SK-N-SH (cell line): ENCODE measurements around the gene LILRA2. TPM values are rescaled to one million over a fixed set of nuclear protein-coding genes. Genes with fewer than 3 reads are reported as not detected.

ENCODE experiments used
- CTCF ChIA-PET: fragments of 300-600, 350-600 bp; formaldehyde crosslinking; extraction: SDS; loops from one replicate; lab custom pipeline; 2021; lab: Yijun Ruan, JAX
- POLR2A ChIA-PET: fragments of 350-600 bp; sonication (Branson Sonifier 250); formaldehyde crosslinking; extraction: SDS; loops from one replicate; lab custom pipeline; 2020; ENCODE audit warnings: antibody characterized with exemption, inconsistent platforms; lab: Yijun Ruan, JAX
- DNase-seq: peaks from one replicate; pipeline ENCODE4 v3.0.0; 2012
- H2AFZ ChIP-seq: fragments of 200-600 bp; sonication (generic); 2 replicates; pipeline ENCODE4 v1.8.1; 2016; ENCODE audit warnings: antibody characterized with exemption, mild to moderate bottlenecking, low read depth
- H3F3A ChIP-seq: fragments of 200-600 bp; sonication (generic); replicated peaks from 2 replicates; pipeline ENCODE3; 2016; ENCODE audit warnings: antibody characterized with exemption, mild to moderate bottlenecking; ENCODE audit not compliant: insufficient read depth
- H3K27ac ChIP-seq, 2 experiments: fragments of 200-500 bp in 1 of 2; fragments of 200-600 bp in 1 of 2; sonication (Bioruptor generic) in 1 of 2; sonication (generic), shearing (Covaris generic) in 1 of 2; 2 replicates each; pipeline versions ENCODE4 v1.5.1 to v1.6.1; 2014 to 2016; ENCODE audit warnings: low read depth in 2 of 2, inconsistent platforms in 1 of 2, low read length in 1 of 2, mild to moderate bottlenecking in 1 of 2, mixed read lengths in 1 of 2
- H3K27me3 ChIP-seq: fragments of 200-600 bp; sonication (generic), shearing (Covaris generic); 2 replicates; pipeline ENCODE4 v1.6.1; 2016; ENCODE audit warnings: mixed run types; ENCODE audit not compliant: insufficient read depth
- H3K36me3 ChIP-seq, 2 experiments: fragments of 200-500 bp in 1 of 2; fragments of 200-600 bp in 1 of 2; sonication (Bioruptor generic) in 1 of 2; sonication (generic) in 1 of 2; replicated peaks in 1 of 2; 2 replicates each; pipeline versions ENCODE3 to v1.5.1; 2014 to 2016; ENCODE audit warnings: low read length in 1 of 2, mild to moderate bottlenecking in 1 of 2; ENCODE audit not compliant: insufficient read depth in 2 of 2, control insufficient read depth in 1 of 2
- H3K4me1 ChIP-seq, 2 experiments: fragments of 200-500 bp in 1 of 2; fragments of 200-600 bp in 1 of 2; sonication (Bioruptor generic) in 1 of 2; sonication (generic), shearing (Covaris generic) in 1 of 2; 2 replicates each; pipeline versions ENCODE4 v1.5.1 to v1.6.1; 2014 to 2016; ENCODE audit warnings: low read depth in 1 of 2, low read length in 1 of 2, mixed run types in 1 of 2; ENCODE audit not compliant: insufficient read depth in 2 of 2, control insufficient read depth in 1 of 2
- H3K4me2 ChIP-seq: fragments of 200-600 bp; sonication (generic), shearing (Covaris generic); 2 replicates; pipeline ENCODE4 v1.6.1; 2017; ENCODE audit warnings: mixed run types
- H3K4me3 ChIP-seq, 2 experiments: fragments of 200-500 bp in 1 of 2; fragments of 200-600 bp in 1 of 2; sonication (Bioruptor generic) in 1 of 2; sonication (generic), shearing (Covaris generic) in 1 of 2; 2 replicates each; pipeline versions ENCODE4 v1.5.1 to v1.8.1; 2014 to 2016; ENCODE audit warnings: low read depth in 2 of 2, inconsistent platforms in 1 of 2, low read length in 1 of 2, mild to moderate bottlenecking in 1 of 2, mixed read lengths in 1 of 2, moderate library complexity in 1 of 2
- H3K79me2 ChIP-seq: fragments of 200-600 bp; sonication (generic); 2 replicates; pipeline ENCODE4 v1.8.1; 2017; ENCODE audit warnings: mild to moderate bottlenecking; ENCODE audit not compliant: insufficient read depth
- H3K9ac ChIP-seq: fragments of 200-600 bp; sonication (generic); 2 replicates; pipeline ENCODE4 v1.6.1; 2017; ENCODE audit warnings: mixed run types
- H3K9me2 ChIP-seq: fragments of 200-600 bp; sonication (generic); 2 replicates; pipeline ENCODE4 v1.6.1; 2017; ENCODE audit warnings: mixed run types
- H3K9me3 ChIP-seq: fragments of 200-600 bp; sonication (generic); 2 replicates; pipeline ENCODE4 v1.6.1; 2017; ENCODE audit warnings: mixed run types, mild to moderate bottlenecking, moderate library complexity
- H4K20me1 ChIP-seq: fragments of 200-600 bp; sonication (generic); 2 replicates; pipeline ENCODE4 v1.6.1; 2017; ENCODE audit warnings: mild to moderate bottlenecking, mixed run types; ENCODE audit not compliant: insufficient read depth
- EP300 ChIP-seq, 2 experiments: IDR thresholded peaks; 2 replicates each; pipeline versions ENCODE4 v1.4.0 to v1.6.1; 2012; ENCODE audit warnings: borderline replicate concordance in 1 of 2, low read depth in 1 of 2, low read length in 1 of 2
- EZH2phosphoT487 ChIP-seq: fragments of 200-600 bp; sonication (generic); IDR thresholded peaks from 2 replicates; pipeline ENCODE4 v1.6.1; 2017; ENCODE audit warnings: low read depth, mixed run types, mild to moderate bottlenecking, antibody characterized with exemption, moderate library complexity, borderline replicate concordance
- FOXJ3 ChIP-seq: sonication (generic); formaldehyde crosslinking; IDR thresholded peaks from 2 replicates; pipeline ENCODE4 v1.5.1; 2020; ENCODE audit warnings: mild to moderate bottlenecking, missing genetic modification reagents
- FOXM1 ChIP-seq: IDR thresholded peaks from 2 replicates; pipeline ENCODE4 v1.4.0; 2012; ENCODE audit warnings: low read depth, mild to moderate bottlenecking
- GATA2 ChIP-seq: sonication (generic); formaldehyde crosslinking; IDR thresholded peaks from 2 replicates; pipeline ENCODE4 v1.5.0; 2020; ENCODE audit warnings: mild to moderate bottlenecking, missing genetic modification reagents
- JUND ChIP-seq: IDR thresholded peaks from 2 replicates; pipeline ENCODE4 v1.4.0; 2012
- MXI1 ChIP-seq: IDR thresholded peaks from 2 replicates; pipeline ENCODE4 v1.6.1; 2012; ENCODE audit warnings: mild to moderate bottlenecking, low read depth, low read length, improper control_type of control experiment
- NRF1 ChIP-seq: IDR thresholded peaks from 2 replicates; pipeline ENCODE4 v1.6.1; 2012; ENCODE audit warnings: low read depth, mild to moderate bottlenecking, low read length
- RAD21 ChIP-seq: IDR thresholded peaks from 2 replicates; pipeline ENCODE4 v1.6.1; 2012; ENCODE audit warnings: mild to moderate bottlenecking, low read length
- RCOR1 ChIP-seq: fragments of 150-350 bp; IDR thresholded peaks from 2 replicates; pipeline ENCODE4 v1.6.1; 2017; ENCODE audit warnings: antibody characterized with exemption, low read length
- RFX5 ChIP-seq: IDR thresholded peaks from 2 replicates; pipeline ENCODE4 v1.6.1; 2012; ENCODE audit warnings: mild to moderate bottlenecking, improper control_type of control experiment, low read length
- SIN3A ChIP-seq: IDR thresholded peaks from 2 replicates; pipeline ENCODE4 v1.6.1; 2012; ENCODE audit warnings: low read depth, mild to moderate bottlenecking, low read length, moderate library complexity, borderline replicate concordance
- SMC3 ChIP-seq: IDR thresholded peaks from 2 replicates; pipeline ENCODE4 v1.6.1; 2012; ENCODE audit warnings: low read depth, low read length, improper control_type of control experiment
- YY1 ChIP-seq: IDR thresholded peaks from 2 replicates; pipeline ENCODE4 v1.4.0; 2012; ENCODE audit warnings: low read depth, mild to moderate bottlenecking
- WGBS: methylation state at CpG from one replicate; pipeline ENCODE4 v1.1.6; 2017; ENCODE audit warnings: low lambda C conversion rate; 5-methylcytosine and 5-hydroxymethylcytosine counted together
- polyA plus RNA-seq, 3 experiments: library from polyadenylated mRNA; depleted of rRNA; stranded (reverse); fragments of >200 nt; gene quantifications; 2 replicates each; pipeline ENCODE4 v1.2.3, GENCODE V29; 2012
- TF ChIP-seq, protein P1 (sequence below): IDR thresholded peaks from 2 replicates; pipeline ENCODE4 v1.4.0; 2012; ENCODE audit warnings: low read depth
- TF ChIP-seq, protein P2 (sequence below): fragments of 150-350 bp; IDR thresholded peaks from 2 replicates; pipeline ENCODE4 v1.6.1; 2016; ENCODE audit warnings: mild to moderate bottlenecking, low read depth, low read length
- TF ChIP-seq, protein P3 (sequence below): IDR thresholded peaks from 2 replicates; pipeline ENCODE4 v1.4.0; 2012; ENCODE audit warnings: low read depth, borderline replicate concordance
- TF ChIP-seq, protein P4 (sequence below): IDR thresholded peaks from 2 replicates; pipeline ENCODE4 v1.6.1; 2012; ENCODE audit warnings: mild to moderate bottlenecking, low read depth, low read length, moderate library complexity
- TF ChIP-seq, protein P5 (sequence below): IDR thresholded peaks from 2 replicates; pipeline ENCODE4; 2012
- TF ChIP-seq, protein P6 (sequence below): IDR thresholded peaks from 2 replicates; pipeline ENCODE4 v1.4.0; 2012; ENCODE audit warnings: low read depth, borderline replicate concordance

Gene LILRA2
- polyA plus RNA-seq, 1 of the 3 experiments (the other 2 are of a cell fraction) = not detected

DNA sequence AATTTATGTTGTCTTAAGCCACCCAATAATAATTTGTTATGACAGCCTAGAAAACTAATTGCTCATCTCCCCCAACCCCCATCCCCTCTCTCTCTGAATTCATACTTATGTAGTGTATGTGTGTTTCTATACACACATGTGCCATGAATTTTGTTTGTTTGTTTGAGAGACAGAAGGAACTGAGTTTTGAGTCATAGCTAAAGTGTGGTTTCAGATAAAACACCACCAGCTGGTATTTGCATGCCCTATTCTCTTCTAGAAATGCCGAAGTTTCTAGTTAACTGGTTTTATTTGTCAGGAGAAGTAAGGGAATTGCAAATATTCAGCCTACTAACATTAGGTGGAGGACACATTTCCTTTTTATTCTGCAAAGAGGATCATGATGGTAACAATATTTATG lies 17.4 kb upstream of the LILRA2 start:
- Histone ChIP-seq H3K9me3 (no peaks in the 10 kb centered on the region), H3K79me2 (no peaks in the 10 kb centered on the region)
- CTCF ChIA-PET = interaction anchor here (1.0 to 2.0 kb wide), 2 partner anchors 97 to 120 kb away, joined by 3 to 5 read pairs; no protein-coding TSS in a partner anchor
- TF ChIP-seq RCOR1 (no peak), SMC3 (no peak), EZH2phosphoT487 (no peak), MXI1 (no peak), FOXM1 (no peak), SIN3A (no peak), RFX5 (no peak), GATA2 (CRISPR knock-in tag) (no peak), NRF1 (no peak), YY1 (no peak), FOXJ3 (no peak), RAD21 (no peak), JUND (no peak), EP300 (IDR thresholded peaks at IDR 0.05; ENCODE audit: borderline replicate concordance in 1 of 2, low read depth in 1 of 2, low read length in 1 of 2) (no peak)
- TF ChIP-seq, protein P1, sequence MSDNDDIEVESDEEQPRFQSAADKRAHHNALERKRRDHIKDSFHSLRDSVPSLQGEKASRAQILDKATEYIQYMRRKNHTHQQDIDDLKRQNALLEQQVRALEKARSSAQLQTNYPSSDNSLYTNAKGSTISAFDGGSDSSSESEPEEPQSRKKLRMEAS = no peak
- TF ChIP-seq, protein P2, sequence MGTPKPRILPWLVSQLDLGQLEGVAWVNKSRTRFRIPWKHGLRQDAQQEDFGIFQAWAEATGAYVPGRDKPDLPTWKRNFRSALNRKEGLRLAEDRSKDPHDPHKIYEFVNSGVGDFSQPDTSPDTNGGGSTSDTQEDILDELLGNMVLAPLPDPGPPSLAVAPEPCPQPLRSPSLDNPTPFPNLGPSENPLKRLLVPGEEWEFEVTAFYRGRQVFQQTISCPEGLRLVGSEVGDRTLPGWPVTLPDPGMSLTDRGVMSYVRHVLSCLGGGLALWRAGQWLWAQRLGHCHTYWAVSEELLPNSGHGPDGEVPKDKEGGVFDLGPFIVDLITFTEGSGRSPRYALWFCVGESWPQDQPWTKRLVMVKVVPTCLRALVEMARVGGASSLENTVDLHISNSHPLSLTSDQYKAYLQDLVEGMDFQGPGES = no peak
- TF ChIP-seq, protein P3, sequence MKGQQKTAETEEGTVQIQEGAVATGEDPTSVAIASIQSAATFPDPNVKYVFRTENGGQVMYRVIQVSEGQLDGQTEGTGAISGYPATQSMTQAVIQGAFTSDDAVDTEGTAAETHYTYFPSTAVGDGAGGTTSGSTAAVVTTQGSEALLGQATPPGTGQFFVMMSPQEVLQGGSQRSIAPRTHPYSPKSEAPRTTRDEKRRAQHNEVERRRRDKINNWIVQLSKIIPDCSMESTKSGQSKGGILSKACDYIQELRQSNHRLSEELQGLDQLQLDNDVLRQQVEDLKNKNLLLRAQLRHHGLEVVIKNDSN = no peak
- TF ChIP-seq, protein P4, sequence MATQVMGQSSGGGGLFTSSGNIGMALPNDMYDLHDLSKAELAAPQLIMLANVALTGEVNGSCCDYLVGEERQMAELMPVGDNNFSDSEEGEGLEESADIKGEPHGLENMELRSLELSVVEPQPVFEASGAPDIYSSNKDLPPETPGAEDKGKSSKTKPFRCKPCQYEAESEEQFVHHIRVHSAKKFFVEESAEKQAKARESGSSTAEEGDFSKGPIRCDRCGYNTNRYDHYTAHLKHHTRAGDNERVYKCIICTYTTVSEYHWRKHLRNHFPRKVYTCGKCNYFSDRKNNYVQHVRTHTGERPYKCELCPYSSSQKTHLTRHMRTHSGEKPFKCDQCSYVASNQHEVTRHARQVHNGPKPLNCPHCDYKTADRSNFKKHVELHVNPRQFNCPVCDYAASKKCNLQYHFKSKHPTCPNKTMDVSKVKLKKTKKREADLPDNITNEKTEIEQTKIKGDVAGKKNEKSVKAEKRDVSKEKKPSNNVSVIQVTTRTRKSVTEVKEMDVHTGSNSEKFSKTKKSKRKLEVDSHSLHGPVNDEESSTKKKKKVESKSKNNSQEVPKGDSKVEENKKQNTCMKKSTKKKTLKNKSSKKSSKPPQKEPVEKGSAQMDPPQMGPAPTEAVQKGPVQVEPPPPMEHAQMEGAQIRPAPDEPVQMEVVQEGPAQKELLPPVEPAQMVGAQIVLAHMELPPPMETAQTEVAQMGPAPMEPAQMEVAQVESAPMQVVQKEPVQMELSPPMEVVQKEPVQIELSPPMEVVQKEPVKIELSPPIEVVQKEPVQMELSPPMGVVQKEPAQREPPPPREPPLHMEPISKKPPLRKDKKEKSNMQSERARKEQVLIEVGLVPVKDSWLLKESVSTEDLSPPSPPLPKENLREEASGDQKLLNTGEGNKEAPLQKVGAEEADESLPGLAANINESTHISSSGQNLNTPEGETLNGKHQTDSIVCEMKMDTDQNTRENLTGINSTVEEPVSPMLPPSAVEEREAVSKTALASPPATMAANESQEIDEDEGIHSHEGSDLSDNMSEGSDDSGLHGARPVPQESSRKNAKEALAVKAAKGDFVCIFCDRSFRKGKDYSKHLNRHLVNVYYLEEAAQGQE = no peak
- TF ChIP-seq, protein P5, sequence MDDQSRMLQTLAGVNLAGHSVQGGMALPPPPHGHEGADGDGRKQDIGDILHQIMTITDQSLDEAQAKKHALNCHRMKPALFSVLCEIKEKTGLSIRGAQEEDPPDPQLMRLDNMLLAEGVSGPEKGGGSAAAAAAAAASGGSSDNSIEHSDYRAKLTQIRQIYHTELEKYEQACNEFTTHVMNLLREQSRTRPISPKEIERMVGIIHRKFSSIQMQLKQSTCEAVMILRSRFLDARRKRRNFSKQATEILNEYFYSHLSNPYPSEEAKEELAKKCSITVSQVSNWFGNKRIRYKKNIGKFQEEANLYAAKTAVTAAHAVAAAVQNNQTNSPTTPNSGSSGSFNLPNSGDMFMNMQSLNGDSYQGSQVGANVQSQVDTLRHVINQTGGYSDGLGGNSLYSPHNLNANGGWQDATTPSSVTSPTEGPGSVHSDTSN = no peak
- TF ChIP-seq, protein P6, sequence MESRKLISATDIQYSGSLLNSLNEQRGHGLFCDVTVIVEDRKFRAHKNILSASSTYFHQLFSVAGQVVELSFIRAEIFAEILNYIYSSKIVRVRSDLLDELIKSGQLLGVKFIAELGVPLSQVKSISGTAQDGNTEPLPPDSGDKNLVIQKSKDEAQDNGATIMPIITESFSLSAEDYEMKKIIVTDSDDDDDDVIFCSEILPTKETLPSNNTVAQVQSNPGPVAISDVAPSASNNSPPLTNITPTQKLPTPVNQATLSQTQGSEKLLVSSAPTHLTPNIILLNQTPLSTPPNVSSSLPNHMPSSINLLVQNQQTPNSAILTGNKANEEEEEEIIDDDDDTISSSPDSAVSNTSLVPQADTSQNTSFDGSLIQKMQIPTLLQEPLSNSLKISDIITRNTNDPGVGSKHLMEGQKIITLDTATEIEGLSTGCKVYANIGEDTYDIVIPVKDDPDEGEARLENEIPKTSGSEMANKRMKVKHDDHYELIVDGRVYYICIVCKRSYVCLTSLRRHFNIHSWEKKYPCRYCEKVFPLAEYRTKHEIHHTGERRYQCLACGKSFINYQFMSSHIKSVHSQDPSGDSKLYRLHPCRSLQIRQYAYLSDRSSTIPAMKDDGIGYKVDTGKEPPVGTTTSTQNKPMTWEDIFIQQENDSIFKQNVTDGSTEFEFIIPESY = no peak
- TF ChIP-seq, all 33 proteins: peak for 0
- H3F3A ChIP-seq = no peaks in the 10 kb centered on the region
- POLR2A ChIA-PET = interaction anchor here (0.6 kb wide), 1 partner anchor 755 kb away, joined by 3 read pairs; no protein-coding TSS in a partner anchor
- no peak overlapping the region for H3K9ac ChIP-seq
- H3K4me2 ChIP-seq = no peak overlapping the region
- no peaks in the 10 kb centered on the region for H3K36me3 ChIP-seq
- DNase-seq = no peak
- no peak overlapping the region for H3K4me3 ChIP-seq
- no peak overlapping the region for H2AFZ ChIP-seq
- no peaks in the 10 kb centered on the region for H3K9me2 ChIP-seq
- no peak overlapping the region for H3K27ac ChIP-seq
- H3K27me3 ChIP-seq = peaks cover 28% of the 10 kb centered on the region
- no peaks in the 10 kb centered on the region for H3K4me1 ChIP-seq
- 0% methylated on average over 1 of the region's 1 CpG for WGBS
- H4K20me1 ChIP-seq = no peaks in the 10 kb centered on the region
